Colonic mucosa (tissue), 4 donors: ENCODE measurements around the gene MYO15A. TPM values are rescaled to one million over a fixed set of nuclear protein-coding genes. Genes with fewer than 3 reads are reported as not detected.

Experiments
- DNase-seq: peaks from one replicate; pipeline ENCODE4 v3.0.0-alpha.2; 2020
- H3K27ac ChIP-seq: fragments of 200-600 bp; one replicate; pipeline ENCODE4 v1.8.0; 2021
- H3K27me3 ChIP-seq: fragments of 200-600 bp; one replicate; pipeline ENCODE4 v1.8.0; 2021
- H3K36me3 ChIP-seq: fragments of 200-600 bp; one replicate; pipeline ENCODE4 v1.8.0; 2021
- H3K4me1 ChIP-seq: fragments of 200-600 bp; one replicate; pipeline ENCODE4 v1.8.0; 2021; ENCODE audit warnings: mild to moderate bottlenecking
- H3K4me3 ChIP-seq: fragments of 200-600 bp; one replicate; pipeline ENCODE4 v1.8.0; 2021
- H3K9ac ChIP-seq, 2 donors: one replicate each; pipeline ENCODE4 v1.7.0; 2013; ENCODE audit warnings: control low read depth in 2 of 2, low read depth in 2 of 2, low read length in 2 of 2
- H3K9me3 ChIP-seq: fragments of 200-600 bp; one replicate; pipeline ENCODE4 v1.8.0; 2021
- CTCF ChIP-seq: fragments of 200-600 bp; IDR thresholded peaks from one replicate; pipeline ENCODE4 v1.8.0; 2022; ENCODE audit warnings: antibody characterized with exemption, mild to moderate bottlenecking
- intact Hi-C: fragments of 100-400 bp; cut with DNase I; formaldehyde crosslinking; loops from one replicate; pipeline ENCODE4 v1.14.1; 2022
- total RNA-seq, 2 donors: library from RNA; stranded (reverse); fragmentation: NEBNext Ultra II Directional in 1 of 2; extraction: Animal tissue kit (Norgen Biotek cat#: 25700) in 1 of 2; gene quantifications; one replicate each; pipeline ENCODE4 v1.2.1, GENCODE V29; 2021
- donor health status: healthy.
- donor health status: DM: no; HTN: no; CAD: no.
- donor health status: DM: no; HTN: no; CAD: no.

The MYO15A gene
- total RNA-seq, 2 donors from 2014 or later: 1.1 to 1.4 TPM

DNA sequence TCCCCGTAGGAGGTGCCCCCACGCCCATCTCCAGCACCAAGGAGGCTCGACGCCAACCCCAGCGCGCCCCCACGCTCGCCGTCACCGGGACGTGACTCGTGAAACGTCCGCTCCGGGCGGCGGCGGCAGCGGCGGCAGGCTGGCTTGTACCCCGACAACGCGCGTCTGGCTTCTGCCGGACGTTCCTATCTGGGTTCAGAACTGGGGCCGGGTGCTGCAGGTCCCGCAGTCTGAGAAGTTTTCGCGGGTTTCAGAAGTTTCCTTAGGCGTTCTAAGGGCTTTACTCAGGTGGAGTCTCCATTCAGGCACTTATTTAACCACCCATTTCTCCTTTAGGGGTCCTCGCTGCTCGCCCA is 74.4 kb downstream of the MYO15A start:
- Histone ChIP-seq H3K4me3 (peak overlapping the region; percentile 91), H3K36me3 (no peaks in the 10 kb centered on the region), H3K4me1 (peaks cover 32% of the 10 kb centered on the region), H3K27me3 (no peaks in the 10 kb centered on the region), H3K27ac (peak overlapping the region; percentile 99), H3K9ac (peak overlapping the region; percentile 71 to 77), H3K9me3 (no peaks in the 10 kb centered on the region)
- no peak for TF ChIP-seq CTCF
- intact Hi-C loops: no loop called here
- peak; percentile 87 for DNase-seq

GRCh38 chr17:18183334-18184142 is 75.0 kb downstream of the MYO15A start, which contains the start of gene ALKBH5:
ALKBH5 (plus strand) TSS chr17:18183828; CDS start chr17:18184244, 416 bp downstream.
- H3K9me3 ChIP-seq: no peaks in the 10 kb centered on the region
- DNase-seq: peak; percentile 99
- peak; percentile 34 for TF ChIP-seq CTCF
- peak within 1 kb of the TSS; percentile 91 for H3K4me3 ChIP-seq
- H3K27me3 ChIP-seq: no peaks in the 10 kb centered on the region
- H3K9ac ChIP-seq: peak within 1 kb of the TSS; percentile 86 to 97
- no peaks in the 10 kb centered on the region for H3K36me3 ChIP-seq
- intact Hi-C loops: no loop called here
- H3K27ac ChIP-seq: peak within 1 kb of the TSS; percentile 99
- H3K4me1 ChIP-seq: peaks cover 37% of the 10 kb centered on the region

DNA sequence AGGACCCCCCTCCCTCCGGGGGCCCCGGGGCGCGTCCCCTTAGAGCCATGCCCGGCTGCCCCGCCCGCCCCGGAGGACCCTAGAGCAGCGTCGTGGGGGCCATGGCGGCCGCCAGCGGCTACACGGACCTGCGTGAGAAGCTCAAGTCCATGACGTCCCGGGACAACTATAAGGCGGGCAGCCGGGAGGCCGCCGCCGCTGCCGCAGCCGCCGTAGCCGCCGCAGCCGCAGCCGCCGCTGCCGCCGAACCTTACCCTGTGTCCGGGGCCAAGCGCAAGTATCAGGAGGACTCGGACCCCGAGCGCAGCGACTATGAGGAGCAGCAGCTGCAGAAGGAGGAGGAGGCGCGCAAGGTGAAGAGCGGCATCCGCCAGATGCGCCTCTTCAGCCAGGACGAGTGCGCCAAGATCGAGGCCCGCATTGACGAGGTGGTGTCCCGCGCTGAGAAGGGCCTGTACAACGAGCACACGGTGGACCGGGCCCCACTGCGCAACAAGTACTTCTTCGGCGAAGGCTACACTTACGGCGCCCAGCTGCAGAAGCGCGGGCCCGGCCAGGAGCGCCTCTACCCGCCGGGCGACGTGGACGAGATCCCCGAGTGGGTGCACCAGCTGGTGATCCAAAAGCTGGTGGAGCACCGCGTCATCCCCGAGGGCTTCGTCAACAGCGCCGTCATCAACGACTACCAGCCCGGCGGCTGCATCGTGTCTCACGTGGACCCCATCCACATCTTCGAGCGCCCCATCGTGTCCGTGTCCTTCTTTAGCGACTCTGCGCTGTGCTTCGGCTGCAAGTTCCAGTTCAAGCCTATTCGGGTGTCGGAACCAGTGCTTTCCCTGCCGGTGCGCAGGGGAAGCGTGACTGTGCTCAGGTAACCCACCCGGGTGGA is 75.8 kb downstream of the MYO15A start:
- peak; percentile 56 for DNase-seq
- intact Hi-C loops: no loop called here
- no peak for TF ChIP-seq CTCF
- peaks cover 37% of the 10 kb centered on the region for H3K4me1 ChIP-seq
- H3K36me3 ChIP-seq: no peaks in the 10 kb centered on the region
- H3K9me3 ChIP-seq: no peaks in the 10 kb centered on the region
- peak overlapping the region; percentile 86 to 97 for H3K9ac ChIP-seq
- H3K27ac ChIP-seq: peak overlapping the region; percentile 99
- H3K27me3 ChIP-seq: no peaks in the 10 kb centered on the region
- H3K4me3 ChIP-seq: peak overlapping the region; percentile 91

DNA sequence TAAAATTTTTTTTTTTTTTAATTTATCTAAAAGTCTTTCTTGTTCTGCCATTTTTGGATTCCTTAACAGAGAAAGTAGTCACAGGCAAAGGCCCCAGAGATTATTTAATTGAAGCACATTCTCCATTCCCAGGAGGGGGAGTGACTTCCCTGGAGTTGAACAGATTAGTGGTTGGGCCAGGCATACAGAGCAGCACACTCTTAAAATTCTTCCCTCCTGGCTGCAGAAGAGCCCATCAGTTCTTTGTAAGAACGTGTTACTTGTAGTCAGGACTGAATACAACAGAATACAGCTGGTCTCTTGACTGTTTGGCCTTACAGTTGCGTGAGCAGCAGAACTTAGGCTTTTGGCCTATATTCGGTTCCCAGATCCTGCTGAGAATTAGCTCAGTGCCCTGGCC is 76.8 kb downstream of the MYO15A start:
- peak overlapping the region; percentile 86 to 97 for H3K9ac ChIP-seq
- H3K36me3 ChIP-seq: no peaks in the 10 kb centered on the region
- H3K27ac ChIP-seq: no peak overlapping the region
- intact Hi-C loops: no loop called here
- no peak for TF ChIP-seq CTCF
- peak overlapping the region; percentile 91 for H3K4me3 ChIP-seq
- no peaks in the 10 kb centered on the region for H3K27me3 ChIP-seq
- no peaks in the 10 kb centered on the region for H3K9me3 ChIP-seq
- DNase-seq: no peak
- H3K4me1 ChIP-seq: peaks cover 37% of the 10 kb centered on the region

DNA sequence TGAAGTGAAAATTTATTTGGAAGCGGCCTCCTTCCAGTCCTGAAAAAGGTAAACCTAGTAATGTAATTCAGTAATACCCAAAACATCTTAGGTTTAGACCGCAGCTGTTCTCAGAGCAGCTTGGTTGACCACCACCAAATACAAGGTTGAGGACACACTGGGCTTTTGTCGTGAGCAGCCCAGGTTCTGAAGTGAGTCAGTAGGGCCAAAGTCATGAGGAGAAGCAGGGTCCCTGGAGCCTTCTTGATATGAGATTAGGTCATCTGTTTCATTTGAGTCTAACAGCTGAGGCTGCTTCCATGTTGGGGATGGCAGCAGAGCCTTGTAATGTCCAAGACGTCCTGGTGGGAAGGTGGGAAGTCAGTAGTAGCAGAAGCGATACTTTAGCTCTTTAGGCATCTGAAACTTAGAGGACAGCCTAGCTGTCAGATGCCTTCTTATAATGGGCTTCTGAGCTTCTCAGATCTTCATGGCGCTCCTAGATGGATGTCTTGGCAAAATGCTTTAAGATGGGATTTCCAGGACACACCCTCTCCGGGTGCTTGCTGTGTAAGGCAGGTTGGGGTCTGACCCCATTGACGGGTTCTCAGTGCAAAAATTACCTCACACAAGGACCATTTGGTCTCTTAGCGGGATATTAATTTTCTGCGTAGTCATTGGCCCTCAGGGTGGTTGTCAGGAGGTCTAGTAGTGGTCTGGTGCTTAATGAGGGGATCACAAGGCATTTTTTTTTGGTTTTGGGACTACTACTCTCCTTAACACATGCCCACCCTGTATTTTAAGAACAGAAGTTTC is 77.5 kb downstream of the MYO15A start:
- Histone ChIP-seq H3K9ac (peak overlapping the region; percentile 56 to 86), H3K27me3 (no peaks in the 10 kb centered on the region), H3K36me3 (no peaks in the 10 kb centered on the region), H3K27ac (peak overlapping the region; percentile 30), H3K4me3 (peak overlapping the region; percentile 91), H3K4me1 (peaks cover 37% of the 10 kb centered on the region), H3K9me3 (no peaks in the 10 kb centered on the region)
- no peak for DNase-seq
- no peak for TF ChIP-seq CTCF
- intact Hi-C loops: no loop called here
